Glomerular endothelial cell (primary cell): ENCODE data around the gene DPP10. TPM values are rescaled to one million over a fixed set of nuclear protein-coding genes. Genes with fewer than 3 reads are reported as not detected.

Experiments
- DNase-seq: peaks from one replicate; pipeline ENCODE4 v3.0.0-alpha.2; 2011; ENCODE audit warnings: low read depth, low spot score; ENCODE audit errors: extremely low read depth
- total RNA-seq: library from RNA; depleted of rRNA; stranded (reverse); fragments of >200 nt; gene quantifications from 2 replicates; pipeline ENCODE4 v1.2.3, GENCODE V29; 2015

DPP10 gene
- total RNA-seq, 1 donor from 2014 or later: not detected

GRCh38 chr2:115524452-115524851, 1082.0 kb downstream of the DPP10 start:
- no peak for DNase-seq

- no peak for DNase-seq
Observed at GRCh38 chr2:115529627-115530026, 1087.2 kb downstream of the DPP10 start.

DNA sequence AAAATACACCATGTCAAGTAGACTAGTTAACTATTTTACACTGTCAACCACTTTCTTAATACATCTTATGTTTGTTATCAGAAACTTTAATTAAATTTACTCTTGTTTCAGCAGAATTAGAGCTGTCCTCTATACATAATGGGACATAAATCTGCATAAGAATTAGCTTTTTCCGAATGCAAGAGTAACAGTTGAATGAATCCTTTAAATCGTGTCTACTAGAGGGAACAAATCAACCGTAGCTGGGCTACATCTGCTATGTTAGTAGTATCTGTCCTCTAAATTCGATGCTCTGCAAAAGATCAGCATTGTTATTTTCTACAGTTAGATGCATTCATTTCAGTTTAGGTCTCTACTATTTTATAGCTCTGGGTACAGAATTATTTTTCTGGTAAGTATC, 1090.6 kb downstream of the DPP10 start:
- DNase-seq: no peak

- DNase-seq: no peak
Observed at GRCh38 chr2:115541814-115542213, 1099.4 kb downstream of the DPP10 start.

DNA sequence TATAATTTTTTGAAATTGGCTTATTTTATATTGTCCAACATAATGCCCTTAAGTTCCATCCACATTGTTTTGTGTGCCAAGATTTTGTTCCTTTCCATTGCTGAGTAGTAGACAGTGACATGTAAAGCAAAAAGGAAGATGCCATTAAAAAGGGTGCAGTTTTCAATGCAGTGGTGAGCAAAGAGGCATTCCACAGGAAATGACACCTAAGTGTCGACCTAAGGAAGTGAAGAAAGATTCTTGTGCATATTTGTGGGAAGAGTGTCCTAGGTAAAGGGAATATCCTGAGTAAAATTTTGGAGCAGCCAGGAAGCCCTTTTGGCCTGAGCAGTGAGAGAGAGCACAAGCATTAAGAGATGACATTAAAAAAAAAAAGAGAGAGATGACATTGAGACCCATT, 1099.9 kb downstream of the DPP10 start:
- DNase-seq: no peak

DNA sequence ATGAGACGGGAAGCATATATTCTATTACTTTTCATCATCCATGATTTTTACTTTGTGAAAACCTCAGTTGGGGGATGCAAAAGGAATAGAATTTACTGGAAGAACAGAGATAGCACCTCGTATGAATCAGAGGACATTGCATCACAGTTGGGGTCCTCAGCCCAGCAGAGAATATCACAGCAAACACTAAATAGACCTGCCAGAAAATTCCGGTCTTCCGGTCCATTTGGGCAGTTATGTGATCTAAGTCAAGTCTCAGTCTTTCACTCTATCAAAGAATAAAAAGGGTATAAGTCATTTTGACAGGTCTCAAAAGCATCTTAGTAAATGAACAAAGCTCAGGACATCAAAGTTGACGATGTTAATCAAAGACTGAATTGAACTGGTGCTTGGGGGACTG, 1100.6 kb downstream of the DPP10 start:
- DNase-seq: no peak

DNA sequence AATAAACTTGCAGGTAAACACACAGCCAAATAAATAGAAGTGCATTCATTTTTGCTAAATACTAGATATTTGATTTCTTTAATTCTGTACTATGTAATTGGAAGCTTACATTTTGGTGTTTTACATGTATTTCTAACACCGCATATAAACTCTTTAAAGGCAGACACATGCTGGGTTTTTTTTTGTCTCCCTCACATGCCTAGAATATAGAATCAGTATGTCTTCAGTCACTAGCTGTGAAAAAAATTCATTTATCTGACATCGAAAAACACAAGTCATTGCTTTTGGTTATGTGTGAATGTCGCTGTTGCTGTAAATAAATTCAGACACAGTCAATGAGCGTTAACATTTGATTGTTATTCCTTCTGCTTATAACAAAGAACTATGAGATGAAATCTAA, 1101.0 kb downstream of the DPP10 start:
- no peak for DNase-seq

DNA sequence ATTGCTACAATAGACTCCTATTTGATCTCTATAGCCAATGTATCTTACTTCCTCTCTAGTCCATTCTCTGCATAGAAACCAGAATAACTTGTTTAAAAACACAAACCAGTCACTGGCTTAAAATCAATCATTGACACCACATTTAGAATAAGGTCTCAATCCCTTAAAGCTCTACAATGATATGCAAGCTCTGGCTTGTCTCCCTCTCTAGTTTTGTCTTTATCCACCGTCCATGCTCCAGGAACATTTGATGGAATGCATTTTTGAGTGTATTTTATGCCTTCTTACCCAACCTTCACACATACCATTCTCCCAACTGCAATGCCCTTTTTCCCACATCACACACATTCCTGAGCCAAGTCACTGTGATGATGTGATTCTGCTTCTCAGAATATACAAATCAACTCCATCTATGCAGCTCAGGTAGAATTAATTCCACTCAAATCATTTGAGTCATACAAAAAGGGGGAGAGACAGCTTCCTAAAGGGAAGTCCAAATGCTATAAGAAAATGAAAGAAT, 1107.2 kb downstream of the DPP10 start:
- no peak for DNase-seq

- DNase-seq: no peak
Observed at GRCh38 chr2:115552726-115553125, 1110.3 kb downstream of the DPP10 start.

- DNase-seq: no peak
Observed at GRCh38 chr2:115554153-115554552, 1111.7 kb downstream of the DPP10 start.

- DNase-seq: no peak
Observed at GRCh38 chr2:115558725-115559124, 1116.3 kb downstream of the DPP10 start.

- no peak for DNase-seq
Observed at GRCh38 chr2:115560666-115561065, 1118.2 kb downstream of the DPP10 start.

GRCh38 chr2:115568643-115569042, 1126.2 kb downstream of the DPP10 start:
- no peak for DNase-seq

GRCh38 chr2:115569547-115569946, 1127.1 kb downstream of the DPP10 start:
- DNase-seq: no peak

GRCh38 chr2:115572746-115573145, 1130.3 kb downstream of the DPP10 start:
- no peak for DNase-seq

- DNase-seq: no peak
Observed at GRCh38 chr2:115573756-115574155, 1131.3 kb downstream of the DPP10 start.

DNA sequence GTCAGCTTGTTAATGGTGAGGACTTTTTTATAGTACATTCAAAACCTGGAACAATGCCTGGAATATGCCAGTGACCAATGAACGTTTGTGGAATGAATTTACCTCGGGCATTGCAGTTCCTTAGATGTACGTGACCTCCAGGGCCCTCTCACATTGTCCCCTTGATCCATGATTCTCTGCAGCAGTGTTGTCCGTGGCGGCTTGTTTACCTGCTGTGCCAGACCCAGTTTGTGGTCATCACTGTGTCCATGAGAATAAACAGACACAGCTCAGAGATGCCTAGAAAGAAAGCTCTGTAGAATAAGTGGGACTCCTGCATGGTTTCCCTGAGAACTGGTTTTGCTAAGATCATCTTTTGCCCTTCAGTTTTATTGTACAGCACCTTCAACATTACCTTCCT, 1132.2 kb downstream of the DPP10 start:
- no peak for DNase-seq

- no peak for DNase-seq
Observed at GRCh38 chr2:115580784-115581183, 1138.3 kb downstream of the DPP10 start.

DNA sequence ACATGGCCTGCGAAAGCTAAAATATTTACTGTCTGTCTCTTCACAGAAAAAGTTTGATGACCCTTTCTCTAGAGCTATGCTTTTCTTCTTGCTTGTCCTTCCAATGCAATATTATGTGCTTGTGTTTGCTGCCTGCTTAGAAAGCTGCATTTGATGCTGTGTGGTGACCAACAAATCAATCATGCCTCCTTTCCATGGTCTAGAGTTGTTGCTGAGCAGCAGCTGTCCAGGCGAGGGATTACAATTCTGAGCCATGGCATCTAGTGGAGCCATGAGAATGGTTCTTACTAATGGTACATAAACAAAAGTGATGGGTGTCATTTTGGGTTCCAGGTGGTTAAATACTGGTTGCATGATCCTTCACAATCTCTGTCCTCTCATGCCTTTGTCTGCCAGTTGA, 1142.1 kb downstream of the DPP10 start:
- no peak for DNase-seq

DNA sequence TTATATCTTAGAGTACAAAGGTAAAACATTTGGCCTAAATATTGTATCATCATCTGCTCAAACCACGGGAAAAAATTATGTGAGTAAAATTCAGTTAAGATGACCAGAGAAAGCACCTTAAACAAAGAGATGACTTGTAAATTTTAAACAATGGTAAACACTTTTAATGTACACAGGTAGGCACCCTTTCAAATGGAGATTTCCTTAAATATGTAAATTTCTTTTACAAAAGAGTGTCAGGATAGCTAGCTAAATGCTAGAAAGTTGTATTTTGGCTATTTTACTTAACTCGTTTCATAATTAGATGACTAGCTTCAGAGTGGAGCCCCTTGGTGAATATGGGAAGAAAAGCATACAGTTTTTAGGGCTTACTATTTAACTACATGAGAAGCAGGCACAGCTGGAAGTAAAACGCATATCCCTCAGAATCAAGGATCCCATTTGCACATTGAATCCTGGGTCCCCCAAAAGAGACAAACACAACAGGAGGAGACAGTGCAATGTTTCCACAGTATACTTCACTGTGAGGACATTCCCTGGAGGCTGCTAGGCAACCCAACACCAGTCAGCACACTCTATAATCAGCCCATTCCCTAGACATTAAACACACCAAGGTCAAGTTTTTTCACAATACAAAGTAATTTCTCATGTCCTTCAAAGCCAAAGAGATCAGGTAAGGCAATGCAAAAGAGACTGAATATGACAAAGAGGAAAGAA, 1154.4 kb downstream of the DPP10 start:
- no peak for DNase-seq

DNA sequence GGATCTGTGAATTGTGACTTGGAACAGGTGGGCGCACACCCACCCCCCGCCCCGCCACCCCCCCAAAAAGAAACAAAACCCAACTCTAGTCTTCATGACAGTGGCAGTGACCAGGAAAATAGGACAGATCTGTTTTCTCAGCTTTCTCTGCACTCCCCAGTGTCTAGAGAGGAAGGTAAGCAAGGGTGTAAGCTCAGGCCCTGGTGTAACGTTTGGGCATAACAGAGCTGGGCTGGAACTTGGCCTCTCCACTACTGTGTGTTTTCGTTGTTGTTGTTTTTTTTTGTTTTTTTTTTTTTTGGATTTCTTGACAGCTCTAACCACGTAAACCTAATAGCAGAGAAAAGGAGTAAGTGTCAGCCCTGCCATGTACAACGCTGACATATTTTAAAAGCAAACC, 1160.8 kb downstream of the DPP10 start:
- DNase-seq: no peak

DNA sequence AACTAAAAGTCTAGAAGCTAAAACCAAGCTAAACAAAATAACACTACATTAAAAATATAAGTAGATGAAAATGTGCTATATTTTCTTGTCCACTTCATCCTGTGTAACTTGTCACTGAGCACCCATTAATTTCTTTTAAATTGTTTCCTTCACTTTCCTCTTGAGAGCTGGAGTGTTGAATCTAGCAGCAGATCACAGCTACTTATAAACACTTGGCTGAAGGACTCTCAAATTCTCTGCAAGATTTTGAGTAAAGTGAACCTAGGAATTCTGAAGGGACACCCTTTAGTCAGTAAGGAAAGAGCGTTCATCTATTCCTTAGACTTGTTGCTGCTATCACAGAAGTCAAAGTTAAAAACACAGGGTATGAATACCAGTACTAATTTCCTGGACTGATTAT, 1163.9 kb downstream of the DPP10 start:
- no peak for DNase-seq

DNA sequence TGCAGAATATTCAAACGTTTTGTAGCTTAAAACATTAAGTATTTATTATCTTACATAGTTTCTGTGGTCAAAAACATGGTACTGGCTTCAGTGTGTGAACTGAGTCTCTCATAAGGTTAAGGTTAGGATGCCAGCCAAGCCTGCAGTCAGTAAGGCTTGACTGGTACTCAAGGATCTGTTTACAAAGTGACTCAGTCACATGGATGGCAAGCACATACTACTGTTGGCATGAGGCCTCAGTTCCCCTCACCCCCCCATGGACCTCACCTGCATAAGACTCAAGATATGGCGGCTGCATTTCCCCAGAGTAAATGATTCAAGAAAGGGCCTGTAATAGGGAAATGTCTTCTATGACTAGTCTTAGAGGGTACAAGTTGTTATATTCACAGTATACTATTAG, 1167.5 kb downstream of the DPP10 start:
- DNase-seq: no peak
